Esophagus squamous epithelium (tissue), 5 donors: ENCODE results near the gene GNG12. TPM values are rescaled to one million over a fixed set of nuclear protein-coding genes. Genes with fewer than 3 reads are reported as not detected.
A peak's percentile ranks its signal among the peaks of the same experiment; 100 is the strongest.

Experiments used
- DNase-seq: peaks from one replicate; lab custom pipeline; 2025; lab: John Stamatoyannopoulos, UW
- H3K27ac ChIP-seq, 4 donors: fragments of 200-600 bp; sonication (generic); one replicate each; pipeline ENCODE4 v1.5.1; 2016 to 2019; ENCODE audit warnings: mild to moderate bottlenecking in 1 of 4
- H3K27me3 ChIP-seq, 4 donors: fragments of 200-600 bp; sonication (generic); 1 replicate in 3 of 4; 2 replicates in 1 of 4; pipeline versions ENCODE4 v1.5.1 to v1.6.0; 2017 to 2021; ENCODE audit warnings: antibody characterized with exemption in 1 of 4
- H3K36me3 ChIP-seq, 3 donors: fragments of 200-600 bp; sonication (generic); one replicate each; pipeline ENCODE4 v1.5.1; 2016 to 2019
- H3K4me1 ChIP-seq, 3 donors: fragments of 200-600 bp; sonication (generic); one replicate each; pipeline ENCODE4 v1.5.1; 2017 to 2019
- H3K4me3 ChIP-seq, 4 donors: fragments of 200-600 bp; sonication (generic); 1 replicate in 3 of 4; 2 replicates in 1 of 4; pipeline ENCODE4 v1.5.1; 2016 to 2019; ENCODE audit warnings: mild to moderate bottlenecking in 2 of 4, moderate library complexity in 1 of 4
- H3K9me3 ChIP-seq, 3 donors: fragments of 200-600 bp; sonication (generic); one replicate each; pipeline ENCODE4 v1.5.1; 2016 to 2019
- POLR2A ChIP-seq, 4 donors: fragments of 450-650 bp; IDR thresholded peaks; one replicate each; pipeline ENCODE4 v1.6.1; 2017; ENCODE audit warnings: antibody characterized with exemption in 4 of 4, mild to moderate bottlenecking in 4 of 4, moderate library complexity in 3 of 4
- WGBS, 2 donors: methylation state at CpG; one replicate each; pipeline ENCODE4 v1.1.5; 2018; 5-methylcytosine and 5-hydroxymethylcytosine counted together
- intact Hi-C: fragments of 100-400 bp; cut with DNase I; formaldehyde crosslinking; loops from one replicate; pipeline ENCODE4 v1.15.0; 2022
- total RNA-seq, 4 donors: library from RNA; depleted of rRNA; stranded (reverse); fragments of >200 nt; gene quantifications; one replicate each; pipeline ENCODE4 v1.1.0, GENCODE V29; 2016
- TF ChIP-seq, protein P1 (sequence below), 6 experiments: fragments of 450-650 bp in 4 of 6; fragments of 200-600 bp in 2 of 6; sonication (generic) in 2 of 6; IDR thresholded peaks; one replicate each; pipeline ENCODE4 v1.5.1; 2016 to 2019; ENCODE audit warnings: antibody characterized with exemption in 6 of 6, mild to moderate bottlenecking in 4 of 6, moderate library complexity in 4 of 6
- donor health status: DM: yes; HTN: yes; CAD: no.

The GNG12 gene
- total RNA-seq, 4 donors from 2014 or later: 65.4 to 104 (median 89.9) TPM

DNA sequence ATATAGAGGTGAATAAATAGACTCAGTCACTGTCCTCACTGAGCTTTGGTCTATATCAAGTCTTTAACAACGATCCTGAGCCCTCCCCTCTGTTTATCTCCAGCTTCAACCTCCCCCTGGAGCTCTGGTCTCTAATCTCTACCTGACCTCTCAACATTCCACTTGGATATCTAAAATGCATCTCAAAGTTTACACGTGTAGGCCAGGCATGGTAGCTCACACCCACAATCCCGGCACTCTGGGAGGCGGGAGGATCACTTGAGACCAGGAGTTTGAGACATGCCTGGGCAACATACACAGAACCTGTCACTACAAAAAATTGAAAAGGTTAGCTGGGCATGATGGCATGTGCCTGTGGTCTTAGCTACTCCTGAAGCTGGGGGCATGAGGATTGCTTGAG lies 94.9 kb downstream of the GNG12 start:
- H3K27me3 ChIP-seq: no peaks in the 10 kb centered on the region

DNA sequence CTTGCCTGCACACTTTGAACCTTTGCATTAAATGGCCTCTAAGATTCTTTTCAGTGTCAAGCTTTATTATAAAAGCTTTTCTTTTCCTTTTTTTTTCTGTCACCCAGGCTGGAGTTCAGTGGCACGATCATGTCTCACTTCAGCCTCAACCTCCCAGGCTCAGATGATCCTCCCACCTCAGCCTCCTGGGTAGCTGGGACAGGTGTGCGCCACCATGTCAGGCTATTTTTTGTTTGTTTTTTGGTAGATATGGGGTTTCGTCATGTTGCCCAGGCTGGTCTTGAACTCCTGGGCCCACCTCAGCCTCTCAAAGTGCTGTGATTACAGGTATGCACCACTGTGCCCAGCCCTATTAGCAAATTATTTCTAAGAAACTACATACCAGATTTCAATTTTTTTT lies 95.4 kb downstream of the GNG12 start:
- TF ChIP-seq, protein P1, sequence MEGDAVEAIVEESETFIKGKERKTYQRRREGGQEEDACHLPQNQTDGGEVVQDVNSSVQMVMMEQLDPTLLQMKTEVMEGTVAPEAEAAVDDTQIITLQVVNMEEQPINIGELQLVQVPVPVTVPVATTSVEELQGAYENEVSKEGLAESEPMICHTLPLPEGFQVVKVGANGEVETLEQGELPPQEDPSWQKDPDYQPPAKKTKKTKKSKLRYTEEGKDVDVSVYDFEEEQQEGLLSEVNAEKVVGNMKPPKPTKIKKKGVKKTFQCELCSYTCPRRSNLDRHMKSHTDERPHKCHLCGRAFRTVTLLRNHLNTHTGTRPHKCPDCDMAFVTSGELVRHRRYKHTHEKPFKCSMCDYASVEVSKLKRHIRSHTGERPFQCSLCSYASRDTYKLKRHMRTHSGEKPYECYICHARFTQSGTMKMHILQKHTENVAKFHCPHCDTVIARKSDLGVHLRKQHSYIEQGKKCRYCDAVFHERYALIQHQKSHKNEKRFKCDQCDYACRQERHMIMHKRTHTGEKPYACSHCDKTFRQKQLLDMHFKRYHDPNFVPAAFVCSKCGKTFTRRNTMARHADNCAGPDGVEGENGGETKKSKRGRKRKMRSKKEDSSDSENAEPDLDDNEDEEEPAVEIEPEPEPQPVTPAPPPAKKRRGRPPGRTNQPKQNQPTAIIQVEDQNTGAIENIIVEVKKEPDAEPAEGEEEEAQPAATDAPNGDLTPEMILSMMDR (IDR thresholded peaks at IDR 0.05): no peak
- no peak for TF ChIP-seq POLR2A (IDR thresholded peaks at IDR 0.05)
- Histone ChIP-seq H3K27me3 (no peaks in the 10 kb centered on the region), H3K4me1 (peaks cover 11 to 89% (median 42%) of the 10 kb centered on the region in 3 donors), H3K36me3 (no peaks in the 10 kb centered on the region), H3K9me3 (no peaks in the 10 kb centered on the region), H3K4me3 (no peak overlapping the region), H3K27ac (peak overlapping the region in 2 of 4 donors; percentile 16 to 19)
- 97 to 100% methylated on average over 3 of the region's 3 CpGs for WGBS, 2 donors
- intact Hi-C loops: no loop called here
- DNase-seq: no peak

More for the DNA sequence above, 94.9 kb downstream of the GNG12 start:
- Histone ChIP-seq H3K27ac (peak overlapping the region in 3 of 4 donors; percentile 16 to 44 (median 18)), H3K9me3 (no peaks in the 10 kb centered on the region), H3K4me3 (no peak overlapping the region), H3K4me1 (peaks cover 11 to 89% (median 44%) of the 10 kb centered on the region in 3 donors), H3K36me3 (no peaks in the 10 kb centered on the region)
- DNase-seq: no peak
- intact Hi-C loops: no loop called here
- no peak for TF ChIP-seq POLR2A (IDR thresholded peaks at IDR 0.05)
- TF ChIP-seq, protein P1 (IDR thresholded peaks at IDR 0.05): no peak
- WGBS, 2 donors: 43 to 50% methylated on average over 1 to 4 of the region's 4 CpGs

DNA sequence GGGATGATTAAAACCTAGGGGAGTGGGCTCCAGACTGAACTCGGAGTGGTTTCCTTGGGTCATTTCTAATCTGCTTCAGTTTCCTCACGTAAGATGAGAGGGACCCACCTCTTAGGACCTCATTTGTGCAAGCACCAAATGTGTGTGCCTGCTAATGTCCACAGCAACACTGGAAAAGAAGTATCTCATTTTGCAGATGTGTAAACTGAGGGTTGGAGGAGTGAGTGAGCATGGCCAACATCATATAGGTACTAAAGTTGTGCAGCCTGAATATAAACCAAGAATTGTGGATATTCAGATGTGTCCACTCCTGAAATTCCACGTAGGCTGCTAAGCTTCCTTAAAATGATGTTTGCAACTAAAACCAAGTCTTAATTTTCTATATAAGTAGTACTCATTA lies 96.5 kb downstream of the GNG12 start:
- H3K4me1 ChIP-seq: peaks cover 11 to 90% (median 41%) of the 10 kb centered on the region in 3 donors
- intact Hi-C loops: no loop called here

DNA sequence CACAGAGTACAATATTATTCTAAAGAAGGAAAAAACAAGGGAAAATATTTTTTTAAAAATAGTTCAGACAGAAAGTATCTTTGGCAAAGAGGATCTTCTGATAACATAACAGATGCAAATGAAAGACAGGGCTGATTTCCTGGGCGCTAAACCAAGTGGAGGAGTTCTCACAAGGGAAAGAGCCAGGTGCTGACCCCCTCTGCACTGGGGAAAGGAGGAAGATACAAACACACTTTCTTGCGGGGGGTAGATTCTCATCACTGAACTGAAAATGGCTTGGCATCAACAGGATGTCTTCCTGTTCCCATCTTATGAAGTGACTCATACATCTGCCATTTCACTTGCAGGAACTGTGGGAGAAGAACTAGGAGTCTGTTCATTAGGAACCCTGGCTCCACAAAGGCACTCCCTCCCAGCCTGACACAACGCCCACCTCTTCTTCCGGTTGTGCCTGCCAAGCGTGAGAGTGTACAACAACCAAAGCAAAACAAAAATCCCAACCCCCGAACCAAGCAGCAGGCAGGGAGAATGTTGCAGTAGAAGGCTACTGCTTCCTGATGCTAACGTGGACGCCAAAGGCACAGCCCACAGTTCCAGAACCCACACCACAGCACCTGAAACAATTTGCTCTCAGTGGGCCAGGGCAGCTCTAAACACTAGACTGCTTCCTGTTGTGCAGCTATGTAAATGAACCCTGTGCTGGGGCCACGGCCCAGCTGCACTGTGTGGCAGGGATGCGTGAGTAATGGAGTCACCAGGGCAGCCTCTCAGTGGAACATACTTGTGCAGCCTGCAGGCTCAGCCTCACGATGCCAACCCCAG lies 97.2 kb downstream of the GNG12 start:
- H3K4me3 ChIP-seq: peak overlapping the region in 3 of 4 donors; percentile 2 to 40 (median 11)
- intact Hi-C loops: no loop called here

More for the DNA sequence above, 96.5 kb downstream of the GNG12 start:
- H3K9me3 ChIP-seq: no peaks in the 10 kb centered on the region
- TF ChIP-seq, protein P1 (IDR thresholded peaks at IDR 0.05): no peak
- no peak for TF ChIP-seq POLR2A (IDR thresholded peaks at IDR 0.05)
- 73 to 93% methylated on average over 3 of the region's 3 CpGs for WGBS, 2 donors
- no peaks in the 10 kb centered on the region for H3K27me3 ChIP-seq
- H3K27ac ChIP-seq: peak overlapping the region; percentile 78 to 87 (median 82)
- H3K4me3 ChIP-seq: peak overlapping the region in 1 of 4 donors; percentile 40
- H3K36me3 ChIP-seq: no peaks in the 10 kb centered on the region
- no peak for DNase-seq

More for the DNA sequence above, 97.2 kb downstream of the GNG12 start:
- TF ChIP-seq POLR2A (IDR thresholded peaks at IDR 0.05): peak in 1 of 4 donors; percentile 30
- TF ChIP-seq, protein P1 (IDR thresholded peaks at IDR 0.05): no peak
- WGBS, 2 donors: 11 to 17% methylated on average over 8 of the region's 11 CpGs
- H3K27me3 ChIP-seq: no peaks in the 10 kb centered on the region
- peaks cover 0 to 5% (median 0%) of the 10 kb centered on the region in 3 donors for H3K36me3 ChIP-seq
- DNase-seq: peak; percentile 20
- H3K4me1 ChIP-seq: peaks cover 11 to 82% (median 41%) of the 10 kb centered on the region in 3 donors
- no peaks in the 10 kb centered on the region for H3K9me3 ChIP-seq
- H3K27ac ChIP-seq: peak overlapping the region; percentile 78 to 87 (median 82)
